Middle frontal gyrus (tissue), 1 donor: ENCODE results near the gene RAB11A.

Experiments
- DNase-seq: peaks from one replicate; pipeline ENCODE4 v3.0.0-alpha.2; 2015; ENCODE audit warnings: low spot score; ENCODE audit errors: extremely low spot score

The RAB11A gene

DNA sequence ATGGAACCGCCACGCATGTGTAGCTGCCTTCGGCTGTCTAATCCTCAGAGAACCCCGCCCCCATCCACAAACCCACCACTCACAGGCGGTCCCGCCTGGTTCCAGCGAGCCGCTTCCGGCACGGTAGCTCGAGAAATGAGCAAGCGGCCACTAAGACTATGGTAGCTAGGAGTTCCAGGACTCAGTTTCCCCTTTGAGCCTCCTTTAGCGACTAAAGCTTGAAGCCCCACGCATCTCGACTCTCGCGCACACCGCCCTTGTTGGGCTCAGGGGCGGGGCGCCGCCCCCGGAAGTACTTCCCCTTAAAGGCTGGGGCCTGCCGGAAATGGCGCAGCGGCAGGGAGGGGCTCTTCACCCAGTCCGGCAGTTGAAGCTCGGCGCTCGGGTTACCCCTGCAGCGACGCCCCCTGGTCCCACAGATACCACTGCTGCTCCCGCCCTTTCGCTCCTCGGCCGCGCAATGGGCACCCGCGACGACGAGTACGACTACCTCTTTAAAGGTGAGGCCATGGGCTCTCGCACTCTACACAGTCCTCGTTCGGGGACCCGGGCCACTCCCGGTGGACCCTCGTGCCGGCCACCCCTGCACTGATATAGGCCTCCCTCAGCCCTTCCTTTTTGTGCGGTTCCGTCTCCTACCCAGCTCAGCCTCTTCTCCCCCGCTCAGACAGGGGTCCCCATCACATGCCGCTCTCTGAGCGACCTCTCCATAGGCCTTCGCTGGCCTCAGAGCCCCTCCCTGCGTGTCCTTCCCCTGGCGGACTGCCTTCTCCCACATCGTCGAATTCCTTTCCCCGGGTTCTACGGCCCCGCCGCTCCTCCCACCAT lies at the start of gene RAB11A:
TSS of gene RAB11A (plus strand) at position 366 of the 828 bp plus-strand sequence. CDS start at position 461, 95 bp downstream.
- peak; percentile 92 for DNase-seq

DNA sequence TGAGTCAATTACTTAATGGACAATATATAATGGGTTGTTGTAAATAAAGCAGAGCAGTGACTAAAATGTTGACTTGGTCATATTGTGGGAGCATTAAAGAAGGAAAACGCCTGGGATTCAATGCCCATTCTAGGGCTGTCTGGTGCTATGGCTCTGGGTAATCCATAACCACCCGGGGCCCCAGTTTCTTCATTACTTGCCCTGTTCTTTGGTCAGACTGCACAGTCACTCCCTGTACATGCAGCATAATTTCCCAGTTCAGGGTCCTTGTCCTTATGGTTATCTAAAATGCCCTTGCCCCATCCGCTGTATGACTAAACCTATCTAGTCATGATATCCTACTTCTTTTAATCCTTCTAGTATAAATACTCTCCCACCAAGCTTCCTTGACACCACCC lies 49.7 kb upstream of the RAB11A start:
- no peak for DNase-seq

GRCh38 chr15:65821070-65821469 lies 48.2 kb upstream of the RAB11A start:
- no peak for DNase-seq

- no peak for DNase-seq
Measured at GRCh38 chr15:65822316-65822715, 47.0 kb upstream of the RAB11A start.

DNA sequence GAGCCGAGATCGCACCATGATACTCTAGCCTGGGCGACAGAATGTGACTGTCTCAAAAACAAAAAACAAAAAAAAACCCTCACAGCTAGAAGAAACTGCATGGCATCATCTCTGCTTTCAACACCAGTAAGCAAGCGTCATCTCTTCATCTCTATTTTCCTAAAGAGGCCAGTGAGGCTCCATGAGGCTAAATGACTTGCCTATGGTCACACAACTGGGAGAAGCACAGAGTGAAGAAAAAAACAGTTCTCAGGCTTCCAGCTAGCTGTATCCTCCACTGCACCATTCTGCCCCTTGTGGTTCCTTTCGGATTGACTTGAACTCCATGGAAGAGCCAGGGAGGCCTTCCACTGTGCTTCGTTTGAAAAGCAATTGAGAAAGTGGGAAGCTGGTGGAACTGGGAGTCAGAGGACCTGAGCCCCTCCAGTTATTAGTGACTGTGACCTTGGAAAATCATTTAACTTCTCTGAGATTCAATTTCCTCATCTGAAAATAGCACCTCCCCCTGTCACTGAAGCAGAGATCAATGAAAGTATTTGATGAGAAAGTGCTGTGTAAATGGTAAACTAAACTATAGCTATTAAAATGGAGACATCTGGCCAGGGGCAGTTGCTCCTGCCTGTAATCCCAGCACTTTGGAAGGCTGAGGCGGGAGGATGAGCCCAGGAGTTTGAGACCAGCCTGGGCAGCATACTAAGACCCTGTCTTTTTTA lies 45.1 kb upstream of the RAB11A start:
- DNase-seq = peak; percentile 23

GRCh38 chr15:65824941-65825544 lies 44.2 kb upstream of the RAB11A start:
- DNase-seq = no peak

DNA sequence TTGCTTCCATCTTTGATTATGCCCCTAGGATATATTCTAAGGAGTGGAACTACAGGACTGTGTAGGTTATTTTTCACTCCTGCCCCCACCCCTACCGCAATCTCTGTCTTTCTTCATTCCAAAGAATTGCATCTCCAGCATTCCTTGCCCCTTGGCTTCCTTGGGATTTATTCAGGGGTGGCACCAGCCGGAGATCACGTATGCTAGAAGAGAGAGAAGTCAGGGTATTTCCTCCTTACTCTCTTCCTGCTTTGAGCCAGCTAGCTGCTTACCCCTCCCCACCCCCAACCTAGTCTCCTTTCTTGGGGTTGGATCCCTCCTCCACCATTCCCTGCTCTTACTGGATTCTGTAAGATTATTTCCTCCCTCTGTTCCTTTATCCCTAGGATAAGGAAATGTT lies 42.2 kb upstream of the RAB11A start:
- DNase-seq = no peak

DNA sequence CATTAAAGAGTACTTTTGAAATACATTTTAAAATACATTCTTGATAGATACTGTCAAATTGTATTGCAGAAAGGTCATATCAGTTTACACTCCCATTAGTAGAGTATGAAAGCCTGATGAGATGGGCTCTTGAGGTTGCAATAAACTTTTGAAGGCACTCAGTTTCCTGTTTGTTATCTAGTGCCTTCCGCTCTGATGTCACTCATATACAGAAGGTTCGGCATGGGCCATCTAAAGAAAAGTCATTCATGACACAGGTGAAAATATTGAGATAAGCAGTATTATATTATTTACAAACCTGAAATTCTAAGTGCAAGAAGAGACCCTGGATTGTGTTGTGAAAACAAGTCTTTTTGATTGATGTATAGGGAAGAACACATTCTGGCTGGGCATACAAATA lies 40.7 kb upstream of the RAB11A start:
- no peak for DNase-seq

DNA sequence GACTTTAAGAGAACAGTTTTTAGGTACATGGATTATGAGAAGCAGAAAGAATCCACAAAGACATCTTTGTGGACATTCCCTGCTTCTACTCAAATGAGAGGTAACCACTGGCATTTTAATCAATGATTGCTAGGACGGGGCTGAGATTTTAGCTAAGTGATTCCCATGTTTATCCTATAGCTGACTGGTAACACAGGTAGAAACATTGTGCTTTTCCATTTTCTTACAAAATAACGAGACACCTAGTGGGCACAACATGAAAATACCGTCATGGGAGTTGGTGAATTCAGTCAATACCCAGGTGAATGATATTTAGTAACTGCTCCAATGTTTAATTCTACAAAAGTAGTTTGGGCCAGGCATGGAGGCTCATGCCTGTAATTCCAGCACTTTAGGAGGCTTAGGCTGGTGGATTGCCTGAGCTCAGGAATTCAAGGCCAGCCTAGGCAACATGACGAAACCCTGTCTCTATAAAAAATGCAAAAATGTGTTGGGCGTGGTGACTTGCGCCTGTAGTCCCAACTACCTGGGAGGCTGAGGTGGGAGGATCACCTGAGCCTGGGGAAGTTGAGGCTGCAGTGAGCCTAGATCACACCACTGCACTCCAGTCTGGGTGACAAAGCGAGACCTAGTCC lies 40.0 kb upstream of the RAB11A start:
- no peak for DNase-seq

DNA sequence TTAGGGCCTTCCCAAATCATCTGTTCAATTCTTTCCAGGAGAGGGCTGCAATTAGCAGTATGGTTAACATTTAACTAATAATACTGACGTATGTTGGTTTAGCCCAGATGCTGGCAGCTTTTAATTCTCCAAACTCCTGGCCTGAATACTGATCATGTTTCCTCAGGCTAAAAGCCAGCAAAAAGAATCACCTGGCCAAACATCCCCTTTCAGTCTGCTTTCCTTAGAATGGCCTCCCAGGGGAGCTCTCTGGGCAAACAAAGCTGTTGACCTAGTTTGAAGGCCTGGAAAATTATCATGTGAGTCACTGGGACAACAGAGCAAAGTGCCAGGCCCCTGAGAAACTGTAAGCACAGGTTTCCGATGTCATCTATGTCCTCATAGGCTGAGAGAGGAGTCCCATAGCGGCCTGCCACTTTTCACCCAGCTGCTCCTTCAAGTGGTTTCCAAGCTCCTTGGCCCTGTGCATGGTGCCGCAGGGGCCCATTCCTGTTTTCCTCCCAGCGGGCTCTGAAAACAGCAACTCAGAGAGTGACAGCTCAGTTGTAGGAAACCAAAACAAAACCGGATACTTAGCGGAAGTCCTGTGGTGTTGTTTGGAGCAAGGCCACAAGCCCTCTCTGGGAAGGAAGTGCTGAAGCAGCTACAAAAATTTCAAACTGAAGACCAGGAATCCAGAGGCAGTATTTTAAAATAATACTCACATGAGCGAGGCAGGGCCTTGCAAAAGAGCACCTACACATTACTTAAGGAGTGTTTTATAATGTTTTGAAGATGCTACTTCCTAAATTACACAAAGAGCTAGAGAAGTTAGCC lies 36.5 kb upstream of the RAB11A start:
- peak; percentile 65 for DNase-seq

- DNase-seq = no peak
Measured at GRCh38 chr15:65833501-65834205, 35.6 kb upstream of the RAB11A start.

DNA sequence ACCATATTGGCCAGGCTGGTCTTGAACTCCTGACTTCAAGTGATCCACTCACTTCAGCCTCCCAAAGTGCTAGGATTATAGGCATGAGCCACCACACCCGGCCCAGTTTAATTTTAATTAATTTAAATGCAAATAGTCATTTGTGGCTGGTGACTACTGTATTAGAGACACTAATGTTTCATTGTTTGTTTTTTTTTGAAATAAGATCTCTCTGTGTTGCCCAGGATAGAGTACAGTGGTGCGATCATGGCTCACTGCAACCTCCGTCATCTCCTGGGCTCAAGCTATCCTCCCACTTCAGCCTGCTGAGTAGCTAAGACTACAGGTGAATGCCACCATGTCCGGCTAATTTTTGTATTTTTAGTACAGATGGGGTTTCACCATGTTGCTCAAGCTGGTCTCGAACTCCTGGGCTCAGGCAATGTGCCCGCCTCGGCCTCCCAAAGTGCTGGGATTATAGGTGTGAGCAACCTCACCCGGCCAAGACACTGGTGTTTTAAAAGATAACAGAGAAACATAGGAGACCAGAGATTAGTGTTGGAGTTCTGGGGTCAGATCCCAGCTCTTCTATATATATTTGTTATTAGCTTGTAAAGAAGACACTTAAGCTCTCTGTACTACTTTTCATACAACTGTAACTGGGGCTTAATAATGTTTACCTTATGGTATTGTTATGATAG lies 34.5 kb upstream of the RAB11A start:
- no peak for DNase-seq

DNA sequence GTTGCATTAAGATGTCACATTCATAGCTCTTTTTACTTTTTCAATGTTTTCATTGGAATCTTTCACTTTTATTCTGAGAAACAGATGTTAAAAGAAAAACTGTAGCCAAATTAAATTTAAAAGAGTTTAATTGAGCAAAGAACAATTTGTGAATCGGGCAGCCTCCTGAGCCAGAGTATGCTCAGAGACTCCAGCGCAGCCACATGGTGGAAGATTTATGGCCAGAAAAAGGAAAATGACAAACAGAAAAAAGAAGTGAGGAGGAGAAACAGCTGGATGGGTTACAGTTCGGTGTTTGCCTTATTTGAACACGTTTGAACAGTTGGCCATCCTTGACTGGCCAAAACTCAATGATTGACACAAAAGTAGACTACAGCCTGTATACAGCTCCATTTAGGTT lies 33.8 kb upstream of the RAB11A start:
- no peak for DNase-seq

GRCh38 chr15:65836665-65837064 lies 32.6 kb upstream of the RAB11A start:
- no peak for DNase-seq

- no peak for DNase-seq
Measured at GRCh38 chr15:65837301-65838294, 31.7 kb upstream of the RAB11A start.

GRCh38 chr15:65839354-65839901 lies 29.9 kb upstream of the RAB11A start:
- DNase-seq = no peak

GRCh38 chr15:65839985-65840384 lies 29.3 kb upstream of the RAB11A start:
- no peak for DNase-seq
